B cell (primary cell): ENCODE data around the gene SLC4A2.

Source experiments
- CTCF ChIP-seq: fragments of 200-600 bp; IDR thresholded peaks from one replicate; pipeline ENCODE4 v1.8.0; 2022; ENCODE audit warnings: antibody characterized with exemption, mild to moderate bottlenecking
- EZH2 ChIP-seq: IDR thresholded peaks from 2 replicates; pipeline ENCODE4 v1.6.1; 2012; ENCODE audit warnings: borderline replicate concordance, low read depth, mild to moderate bottlenecking, moderate library complexity, low read length; ENCODE audit not compliant: insufficient read depth, poor library complexity, severe bottlenecking

GRCh38 chr7:151078233-151079040 lies 19.0 kb downstream of the SLC4A2 start:
- TF ChIP-seq CTCF, result no peak
- no peak for TF ChIP-seq EZH2
